Upper lobe of left lung (tissue), 6 donors: ENCODE data around the gene OR2T27. TPM values are rescaled to one million over a fixed set of nuclear protein-coding genes. Genes with fewer than 3 reads are reported as not detected.

Source experiments
- ATAC-seq, 2 donors: fragments of 200-7000 bp; cut with Tn5 transposase; one replicate each; pipeline ENCODE4 v1.9.1; 2022; ENCODE audit warnings: mild to moderate bottlenecking in 2 of 2, moderate library complexity in 2 of 2; ENCODE audit not compliant: low FRiP score in 2 of 2
- DNase-seq, 2 donors: peaks; one replicate each; pipeline ENCODE4 v3.0.0-alpha.2; 2019 to 2020
- H3K27ac ChIP-seq, 4 donors: fragments of 200-600 bp; sonication (generic); one replicate each; pipeline ENCODE4 v1.5.1; 2016 to 2019
- H3K27me3 ChIP-seq, 4 donors: fragments of 200-600 bp; sonication (generic); one replicate each; pipeline ENCODE4 v1.5.1; 2017 to 2019
- H3K36me3 ChIP-seq, 4 donors: fragments of 200-600 bp; sonication (generic); one replicate each; pipeline ENCODE4 v1.5.1; 2016 to 2019
- H3K4me1 ChIP-seq, 4 donors: fragments of 200-600 bp; sonication (generic); one replicate each; pipeline ENCODE4 v1.5.1; 2018 to 2019
- H3K4me3 ChIP-seq, 4 donors: fragments of 200-600 bp; sonication (generic); one replicate each; pipeline ENCODE4 v1.5.1; 2017 to 2019; ENCODE audit warnings: mild to moderate bottlenecking in 2 of 4, moderate library complexity in 1 of 4
- H3K9me3 ChIP-seq, 4 donors: fragments of 200-600 bp; sonication (generic); one replicate each; pipeline ENCODE4 v1.5.1; 2018 to 2019
- CTCF ChIP-seq, 6 experiments: fragments of 450-650 bp in 4 of 6; fragments of 200-600 bp in 2 of 6; sonication (generic) in 2 of 6; IDR thresholded peaks; one replicate each; pipeline ENCODE4 v1.5.1; 2016 to 2019; ENCODE audit warnings: antibody characterized with exemption in 6 of 6
- EP300 ChIP-seq, 4 donors: sonication (generic); formaldehyde crosslinking; IDR thresholded peaks; one replicate each; pipeline ENCODE4 v1.5.1; 2017; ENCODE audit warnings: antibody characterized with exemption in 4 of 4, control low read depth in 2 of 4
- POLR2A ChIP-seq, 4 donors: fragments of 450-650 bp; IDR thresholded peaks; one replicate each; pipeline ENCODE4 v1.5.1; 2016 to 2017; ENCODE audit warnings: antibody characterized with exemption in 4 of 4, mild to moderate bottlenecking in 2 of 4
- POLR2AphosphoS5 ChIP-seq, 2 donors: sonication (generic); formaldehyde crosslinking; IDR thresholded peaks; one replicate each; pipeline ENCODE4 v1.5.1; 2017; ENCODE audit warnings: antibody characterized with exemption in 2 of 2
- WGBS, 2 donors: methylation state at CpG; one replicate each; pipeline ENCODE4 v1.1.5; 2017 to 2018; 5-methylcytosine and 5-hydroxymethylcytosine counted together
- total RNA-seq, 6 donors: library from RNA; depleted of rRNA in 4 of 6; stranded (reverse); fragments of >200 nt in 4 of 6; gene quantifications; one replicate each; pipeline versions ENCODE4 v1.1.0 to v1.2.1, GENCODE V29; 2016 to 2021
- donor health status: DM: no; HTN: no; CAD: no; lungs with moderate emphysema.
- donor health status: DM: no; HTN: yes; CAD: no; lungs with severe emphysema.

The OR2T27 gene
- total RNA-seq, 6 donors from 2014 or later = not detected

GRCh38 chr1:248631354-248632008, 23.8 kb downstream of the OR2T27 start:
- Histone ChIP-seq H3K9me3 (no peaks in the 10 kb centered on the region), H3K4me3 (no peak overlapping the region), H3K36me3 (no peaks in the 10 kb centered on the region), H3K4me1 (no peaks in the 10 kb centered on the region), H3K27ac (no peak overlapping the region), H3K27me3 (no peaks in the 10 kb centered on the region)
- ATAC-seq = no peak
- TF ChIP-seq POLR2A (IDR thresholded peaks at IDR 0.05) (no peak), POLR2AphosphoS5 (IDR thresholded peaks at IDR 0.05) (no peak), CTCF (IDR thresholded peaks at IDR 0.05) (no peak), EP300 (IDR thresholded peaks at IDR 0.05) (no peak)
- 71 to 74% methylated on average over 7 of the region's 7 CpGs for whole genome bisulfite sequencing, 2 donors
- DNase-seq = no peak

GRCh38 chr1:248630551-248630950, 24.8 kb downstream of the OR2T27 start:
- DNase-seq (no peak), ATAC-seq (no peak)
- H3K36me3 ChIP-seq = no peaks in the 10 kb centered on the region
- no peak overlapping the region for H3K4me3 ChIP-seq
- no peaks in the 10 kb centered on the region for H3K4me1 ChIP-seq
- H3K27me3 ChIP-seq = no peaks in the 10 kb centered on the region
- TF ChIP-seq EP300 (IDR thresholded peaks at IDR 0.05) (no peak), POLR2AphosphoS5 (IDR thresholded peaks at IDR 0.05) (no peak), CTCF (IDR thresholded peaks at IDR 0.05) (no peak), POLR2A (IDR thresholded peaks at IDR 0.05) (no peak)
- WGBS, 2 donors = 80 to 86% methylated on average over 2 of the region's 2 CpGs
- no peak overlapping the region for H3K27ac ChIP-seq
- H3K9me3 ChIP-seq = no peaks in the 10 kb centered on the region

GRCh38 chr1:248627971-248628844, 27.1 kb downstream of the OR2T27 start:
- DNase-seq (no peak), ATAC-seq (no peak)
- H3K4me1 ChIP-seq = no peaks in the 10 kb centered on the region
- H3K27ac ChIP-seq = no peak overlapping the region
- no peak overlapping the region for H3K4me3 ChIP-seq
- H3K36me3 ChIP-seq = no peaks in the 10 kb centered on the region
- 82 to 84% methylated on average over 9 of the region's 9 CpGs for WGBS, 2 donors
- no peaks in the 10 kb centered on the region for H3K27me3 ChIP-seq
- H3K9me3 ChIP-seq = no peaks in the 10 kb centered on the region
- no peak for TF ChIP-seq POLR2AphosphoS5 (IDR thresholded peaks at IDR 0.05)
- no peak for TF ChIP-seq POLR2A (IDR thresholded peaks at IDR 0.05)
- no peak for TF ChIP-seq EP300 (IDR thresholded peaks at IDR 0.05)
- no peak for TF ChIP-seq CTCF (IDR thresholded peaks at IDR 0.05)

GRCh38 chr1:248625971-248626370, 29.4 kb downstream of the OR2T27 start:
- Histone ChIP-seq H3K4me3 (no peak overlapping the region), H3K27me3 (no peaks in the 10 kb centered on the region), H3K36me3 (no peaks in the 10 kb centered on the region), H3K9me3 (no peaks in the 10 kb centered on the region), H3K27ac (no peak overlapping the region), H3K4me1 (no peaks in the 10 kb centered on the region)
- TF ChIP-seq CTCF (IDR thresholded peaks at IDR 0.05) = no peak
- TF ChIP-seq POLR2A (IDR thresholded peaks at IDR 0.05) = no peak
- TF ChIP-seq POLR2AphosphoS5 (IDR thresholded peaks at IDR 0.05) = no peak
- TF ChIP-seq EP300 (IDR thresholded peaks at IDR 0.05) = no peak
- no peak for ATAC-seq
- WGBS, 2 donors = 79 to 80% methylated on average over 4 to 5 of the region's 5 CpGs
- no peak for DNase-seq
